ENCODE data around the gene DCUN1D4.

DNA sequence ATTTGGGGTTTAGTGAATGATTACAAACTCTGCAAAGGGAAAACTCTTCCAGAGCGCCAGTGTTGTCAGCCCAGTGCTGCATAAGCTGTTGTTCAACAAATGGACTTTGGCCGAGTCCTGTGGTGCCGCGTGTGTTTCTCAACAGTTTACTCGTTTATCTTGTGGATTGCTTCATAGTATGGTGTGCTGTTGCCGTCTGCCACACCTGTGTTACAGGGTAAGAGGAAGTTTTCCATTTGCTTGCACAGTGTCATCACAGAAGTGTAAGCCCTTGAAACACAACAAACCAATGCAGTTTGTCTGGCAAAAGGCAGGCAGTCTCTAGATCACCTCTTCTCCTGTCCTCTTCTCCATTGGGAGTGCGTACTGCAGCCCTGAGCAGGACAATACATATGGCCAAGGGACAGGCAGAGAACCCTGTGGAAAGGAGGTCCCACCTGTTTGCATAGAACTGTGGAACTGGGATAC lies 66.3 kb downstream of the DCUN1D4 start:
- TF ChIP-seq, protein P1, sequence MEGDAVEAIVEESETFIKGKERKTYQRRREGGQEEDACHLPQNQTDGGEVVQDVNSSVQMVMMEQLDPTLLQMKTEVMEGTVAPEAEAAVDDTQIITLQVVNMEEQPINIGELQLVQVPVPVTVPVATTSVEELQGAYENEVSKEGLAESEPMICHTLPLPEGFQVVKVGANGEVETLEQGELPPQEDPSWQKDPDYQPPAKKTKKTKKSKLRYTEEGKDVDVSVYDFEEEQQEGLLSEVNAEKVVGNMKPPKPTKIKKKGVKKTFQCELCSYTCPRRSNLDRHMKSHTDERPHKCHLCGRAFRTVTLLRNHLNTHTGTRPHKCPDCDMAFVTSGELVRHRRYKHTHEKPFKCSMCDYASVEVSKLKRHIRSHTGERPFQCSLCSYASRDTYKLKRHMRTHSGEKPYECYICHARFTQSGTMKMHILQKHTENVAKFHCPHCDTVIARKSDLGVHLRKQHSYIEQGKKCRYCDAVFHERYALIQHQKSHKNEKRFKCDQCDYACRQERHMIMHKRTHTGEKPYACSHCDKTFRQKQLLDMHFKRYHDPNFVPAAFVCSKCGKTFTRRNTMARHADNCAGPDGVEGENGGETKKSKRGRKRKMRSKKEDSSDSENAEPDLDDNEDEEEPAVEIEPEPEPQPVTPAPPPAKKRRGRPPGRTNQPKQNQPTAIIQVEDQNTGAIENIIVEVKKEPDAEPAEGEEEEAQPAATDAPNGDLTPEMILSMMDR (IDR thresholded peaks at IDR 0.05; ENCODE audit: poor library complexity), result no peak
- no peak for TF ChIP-seq EZH2 (IDR thresholded peaks at IDR 0.05; ENCODE audit: borderline replicate concordance)
- TF ChIP-seq EZH2phosphoT487 (IDR thresholded peaks at IDR 0.05; ENCODE audit: low read depth, severe bottlenecking, unreplicated experiment), result no peak

Measured in hepatocyte (in vitro differentiated cells).